GM18508 (cell line): ENCODE measurements around the gene PEX1.
"Not testable (repeated sequence)": the region's sequence is repeated elsewhere in the genome, so short reads cannot be mapped to it uniquely, and the experiment has no call there.

ENCODE experiments used
- ATAC-seq: cut with Tn5 transposase; IDR thresholded peaks from one replicate; pipeline ENCODE4 v1.9.1; 2021; ENCODE audit warnings: moderate number of reproducible peaks; ENCODE audit not compliant: insufficient read depth, unreplicated experiment

Gene PEX1

DNA sequence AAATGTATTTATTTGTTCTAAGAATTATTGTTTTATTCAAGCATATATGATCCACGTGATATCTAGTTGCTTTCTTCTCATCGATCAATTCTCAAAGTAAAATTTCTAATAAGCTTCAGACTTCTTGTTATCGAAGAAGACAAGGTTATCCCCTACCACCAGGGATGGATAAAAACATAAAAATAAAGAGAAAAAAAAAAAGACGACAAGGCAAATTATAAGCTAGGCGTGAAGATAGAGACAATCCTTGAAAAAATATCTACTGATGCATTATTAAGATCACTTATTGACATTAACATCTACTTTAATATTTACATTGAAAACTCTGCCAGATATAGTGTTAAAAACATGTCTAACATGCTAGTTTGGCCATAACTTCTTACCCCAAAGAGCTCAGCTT lies 19.4 kb downstream of the PEX1 start:
- no peak for ATAC-seq

DNA sequence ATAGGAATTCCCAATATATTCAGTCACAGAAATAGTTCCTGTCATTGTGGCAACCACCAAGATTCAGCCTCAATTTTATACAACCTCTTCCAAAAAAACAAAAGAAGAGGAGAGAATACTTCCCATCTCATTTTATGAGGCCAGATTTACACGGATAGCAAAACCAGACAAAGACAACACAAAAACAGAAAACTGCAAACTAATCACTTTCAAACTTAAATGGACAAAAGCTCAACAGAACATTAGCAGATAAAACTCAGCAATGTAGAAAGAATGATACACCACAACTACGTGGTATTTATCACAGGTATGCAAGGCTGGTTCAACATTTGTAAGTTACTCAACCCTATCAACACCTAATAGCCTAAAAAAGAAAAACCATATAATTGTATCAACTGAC lies 22.0 kb downstream of the PEX1 start:
- no peak for ATAC-seq

DNA sequence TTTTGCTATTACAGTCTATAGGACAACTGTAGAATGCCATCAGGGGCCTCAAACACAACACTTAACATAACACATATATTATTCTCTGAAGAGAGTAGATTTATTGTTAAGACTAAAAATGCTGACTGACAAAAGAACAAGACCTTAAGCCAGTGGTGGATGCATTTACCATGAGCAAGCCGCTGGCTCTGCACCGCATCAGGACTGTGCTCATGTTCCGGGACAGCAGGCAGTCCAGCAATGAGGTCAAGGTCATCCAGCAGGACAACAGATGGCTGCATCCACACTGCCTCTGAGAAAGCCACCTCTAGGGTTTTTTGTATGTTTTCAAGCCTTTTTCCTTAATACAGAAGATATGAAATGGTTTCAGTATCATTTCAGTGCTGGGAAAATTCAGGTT lies 23.8 kb downstream of the PEX1 start:
- ATAC-seq = no peak

DNA sequence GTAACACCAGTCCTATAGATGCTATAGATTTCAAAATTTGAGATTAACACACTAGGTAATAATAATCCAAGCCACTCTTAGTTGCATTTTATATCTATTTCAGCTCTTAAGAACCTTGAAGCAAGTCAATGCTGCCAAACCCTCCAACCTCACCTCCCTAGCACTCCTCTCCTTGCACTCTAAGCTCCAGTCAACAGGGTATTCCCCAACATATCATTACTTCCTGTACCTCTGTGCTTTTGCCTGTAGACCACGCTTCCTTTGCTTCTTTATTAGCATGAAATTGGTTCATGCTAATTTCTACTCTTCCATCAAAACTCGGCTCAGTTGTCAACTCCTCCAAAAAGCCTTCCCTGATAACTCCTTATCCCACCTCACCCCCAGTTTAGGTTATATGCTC lies 24.6 kb downstream of the PEX1 start:
- ATAC-seq = no peak

DNA sequence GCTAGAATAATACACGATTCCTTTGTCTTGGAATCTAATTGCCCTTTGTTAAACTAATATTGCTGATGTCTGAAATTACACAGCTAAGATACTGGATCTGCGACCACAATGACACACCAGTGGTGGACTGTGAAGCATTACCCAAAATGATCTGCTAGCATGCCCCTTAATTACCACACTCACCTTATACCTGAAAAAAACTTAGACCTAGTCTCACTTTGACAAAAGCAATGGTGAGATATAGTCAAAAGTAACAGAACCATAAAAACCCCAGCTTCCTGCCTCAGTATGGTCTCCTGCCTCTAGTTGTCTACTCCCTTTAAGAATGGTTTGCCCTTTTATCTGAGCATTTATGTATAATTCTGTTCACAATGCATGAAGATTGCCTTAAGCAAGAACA lies 29.8 kb downstream of the PEX1 start:
- no peak for ATAC-seq

DNA sequence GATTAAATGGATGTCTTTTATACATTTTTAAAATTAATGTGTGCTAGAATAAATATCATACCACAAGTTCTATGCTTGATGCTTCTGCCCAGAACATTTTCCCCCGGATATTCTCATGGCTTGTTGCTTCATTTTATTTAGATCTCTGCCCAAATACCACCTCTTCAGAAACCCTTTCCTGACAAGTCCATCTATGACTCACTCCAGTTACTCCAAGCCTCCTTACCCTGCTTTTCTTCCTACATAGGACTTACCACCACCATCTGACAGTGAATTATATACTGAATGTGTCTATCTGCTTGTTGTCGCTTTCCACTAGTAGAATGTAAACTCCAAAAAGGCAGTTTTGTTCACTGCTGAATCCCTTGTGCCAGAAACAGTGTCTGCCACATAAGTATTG lies 31.4 kb downstream of the PEX1 start:
- ATAC-seq = no peak

DNA sequence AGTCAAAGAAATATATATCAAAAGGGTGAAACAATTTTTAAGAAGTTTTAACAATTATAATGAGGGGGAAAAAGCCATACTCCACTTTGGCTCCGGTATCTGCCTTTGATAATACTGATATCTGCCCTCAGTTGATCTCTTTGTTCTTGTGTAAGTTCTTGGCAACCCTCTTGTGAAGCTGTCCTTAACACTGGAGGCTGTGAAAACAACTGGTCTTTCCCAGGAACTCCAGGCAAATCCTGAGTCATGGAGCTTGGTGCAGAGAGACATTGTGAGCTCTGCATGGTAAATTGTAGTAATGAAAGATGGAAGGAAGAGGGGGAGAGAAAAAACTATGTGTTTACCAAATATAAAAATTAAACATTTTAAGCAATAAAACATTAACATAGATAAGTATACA lies 38.7 kb downstream of the PEX1 start:
- ATAC-seq = no peak

DNA sequence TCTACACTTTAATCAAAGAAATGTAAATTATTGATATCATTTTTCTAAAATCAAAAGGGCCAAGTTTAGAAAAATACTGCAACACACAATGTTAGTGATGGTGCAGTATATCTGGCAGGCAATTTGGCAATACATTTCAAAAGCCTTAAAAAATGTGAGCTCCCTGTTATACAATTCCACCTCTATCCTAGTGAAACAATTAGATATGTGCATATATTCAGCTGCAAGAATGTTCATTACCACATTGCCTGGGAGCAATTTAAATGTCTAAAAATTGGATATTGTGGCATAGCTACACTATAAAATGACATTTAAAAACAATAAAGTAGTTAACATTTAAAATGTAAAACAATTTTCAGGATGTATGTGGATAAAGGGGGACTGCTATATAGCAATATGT lies 40.5 kb downstream of the PEX1 start:
- no peak for ATAC-seq

DNA sequence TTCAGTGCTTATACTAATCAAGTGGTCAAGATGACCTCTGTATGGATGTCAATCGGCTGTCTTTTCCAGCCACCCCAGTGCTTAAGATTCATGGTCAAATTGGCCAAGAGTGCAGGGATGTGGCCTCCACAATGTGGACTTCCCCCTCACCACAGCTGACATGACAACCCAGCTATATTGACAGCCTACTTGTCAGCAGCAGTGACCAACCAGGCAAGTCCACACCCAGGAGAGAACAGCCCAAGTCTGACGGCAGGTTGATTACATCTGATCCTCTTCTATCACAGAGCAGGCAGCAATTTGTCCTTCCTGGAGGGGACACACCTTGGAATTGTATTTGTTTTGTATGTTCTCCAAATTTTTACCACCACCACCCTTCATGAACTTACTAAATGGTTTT lies 42.3 kb downstream of the PEX1 start:
- no peak for ATAC-seq

DNA sequence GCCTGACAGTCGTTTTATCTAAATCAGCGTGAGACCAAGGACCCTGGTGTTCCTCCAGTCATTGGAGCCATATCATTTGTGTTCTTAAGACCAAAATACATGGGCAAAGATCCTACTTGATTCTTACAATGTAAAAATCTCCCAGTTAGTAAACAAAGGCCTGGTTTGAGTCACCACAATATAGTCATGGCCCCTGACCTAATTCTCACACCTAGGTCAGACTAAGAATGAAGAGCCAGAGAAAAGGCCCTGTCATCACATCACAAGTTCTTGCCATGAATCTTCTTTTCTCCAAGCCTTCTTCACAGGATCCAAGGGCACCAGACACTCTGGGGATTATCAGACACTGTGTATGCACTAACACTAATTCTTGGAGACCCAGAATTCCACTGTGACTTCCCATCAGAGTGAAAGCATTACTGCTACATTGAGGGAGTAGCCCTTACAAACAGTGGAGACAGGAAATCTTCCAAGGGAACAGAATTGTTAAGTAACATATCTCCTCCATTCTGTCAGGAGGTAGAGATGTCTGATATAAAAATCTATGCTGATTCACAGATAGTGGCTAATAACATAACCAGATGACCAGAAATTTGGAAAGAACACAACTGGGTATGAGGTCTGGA lies 42.9 kb downstream of the PEX1 start:
- no peak for ATAC-seq

DNA sequence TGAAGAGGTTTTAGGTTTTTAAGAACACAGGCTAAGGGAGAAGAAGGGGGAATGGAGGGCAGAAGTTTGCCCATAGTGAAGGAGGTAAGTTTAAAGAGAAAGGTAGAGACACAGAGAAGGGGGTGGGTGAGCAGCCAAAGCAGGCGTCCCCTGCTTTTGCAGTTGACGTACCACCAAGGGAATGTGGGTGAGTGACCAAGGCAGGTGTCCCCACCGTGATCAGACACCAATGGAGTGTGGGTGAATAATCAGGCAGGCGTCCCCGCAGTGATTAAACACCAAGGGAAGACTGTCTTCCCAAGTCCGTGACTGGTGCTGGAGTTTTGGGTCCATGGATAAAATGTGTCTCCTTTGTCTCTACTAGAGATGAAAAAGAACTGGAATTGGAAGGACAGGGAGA lies 44.1 kb downstream of the PEX1 start:
- ATAC-seq = not testable (repeated sequence)

DNA sequence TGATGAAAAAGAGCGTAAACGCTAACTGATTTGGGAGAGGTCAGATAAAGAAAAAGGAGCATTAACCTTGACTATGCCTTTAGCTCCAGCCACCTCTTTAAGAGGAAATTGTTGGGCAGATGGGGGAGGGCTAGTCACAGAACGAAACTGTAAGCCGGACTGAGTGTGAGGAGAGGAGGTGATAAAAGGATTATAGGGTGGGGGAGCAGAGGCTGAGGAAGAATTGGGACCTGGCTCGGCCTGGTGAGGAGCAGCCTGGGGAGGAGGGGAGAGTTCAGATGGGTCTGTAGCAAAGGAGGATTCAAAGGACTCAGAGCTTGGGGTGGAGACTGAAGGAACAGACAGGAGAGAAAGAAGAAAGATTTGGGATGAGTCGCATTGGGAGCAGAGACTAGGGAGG lies 44.7 kb downstream of the PEX1 start:
- ATAC-seq = not testable (repeated sequence)

DNA sequence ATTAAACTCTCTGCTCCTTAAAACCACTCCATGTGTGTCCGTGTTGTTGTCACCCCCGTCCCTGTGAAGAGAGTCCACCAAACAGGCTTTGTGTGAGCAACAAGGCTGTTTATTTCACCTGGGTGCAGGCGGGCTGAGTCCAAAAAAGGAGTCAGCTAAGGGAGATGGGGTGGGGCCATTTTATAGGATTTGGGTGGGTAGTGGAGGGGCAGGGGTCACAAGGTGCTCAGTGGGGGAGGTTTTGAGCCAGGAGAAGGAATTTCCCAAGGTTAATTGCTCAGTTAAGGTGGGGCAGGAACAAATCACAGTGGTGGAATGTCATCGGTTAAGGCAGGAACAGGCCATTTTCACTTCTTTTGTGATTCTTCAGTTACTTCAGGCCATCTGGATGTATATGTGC lies 49.2 kb downstream of the PEX1 start:
- not testable (repeated sequence) for ATAC-seq

DNA sequence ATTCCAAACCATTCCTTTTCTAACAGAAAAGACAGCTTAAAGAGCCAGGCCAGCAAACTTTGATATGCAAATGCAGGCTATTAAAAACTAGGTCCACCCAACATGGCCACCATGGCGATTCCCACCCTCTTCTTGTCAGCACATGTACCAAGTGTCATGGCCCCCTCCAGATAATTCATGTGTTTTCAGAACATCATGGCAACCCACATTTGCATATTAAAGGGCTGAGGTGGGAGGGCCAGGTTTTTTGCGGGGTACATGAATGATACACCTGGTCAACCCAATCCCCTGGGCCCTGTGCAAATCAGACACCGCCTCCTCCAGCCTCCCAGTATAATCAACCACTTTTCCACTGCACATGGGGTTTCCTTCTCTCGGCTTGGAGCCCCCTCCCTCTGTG lies 49.6 kb downstream of the PEX1 start:
- ATAC-seq = no peak

DNA sequence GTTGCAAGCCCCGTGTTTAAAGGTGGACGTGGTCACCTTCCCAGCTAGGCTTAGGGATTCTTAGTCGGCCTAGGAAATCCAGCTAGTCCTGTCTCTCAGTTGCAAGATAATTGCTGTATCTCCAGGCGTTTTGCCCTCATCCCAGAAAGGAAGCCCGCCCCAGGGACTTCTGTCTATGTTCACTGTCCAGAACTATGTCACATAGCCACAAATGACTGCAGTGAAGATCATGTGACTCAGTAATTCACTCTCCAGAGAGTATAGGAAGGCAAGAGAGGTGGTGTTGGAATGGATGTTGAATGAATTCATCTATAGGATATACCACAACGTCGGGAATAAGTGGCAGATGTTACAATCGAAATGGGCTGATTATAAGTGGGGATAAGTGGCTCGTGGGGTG lies 50.2 kb downstream of the PEX1 start:
- no peak for ATAC-seq

DNA sequence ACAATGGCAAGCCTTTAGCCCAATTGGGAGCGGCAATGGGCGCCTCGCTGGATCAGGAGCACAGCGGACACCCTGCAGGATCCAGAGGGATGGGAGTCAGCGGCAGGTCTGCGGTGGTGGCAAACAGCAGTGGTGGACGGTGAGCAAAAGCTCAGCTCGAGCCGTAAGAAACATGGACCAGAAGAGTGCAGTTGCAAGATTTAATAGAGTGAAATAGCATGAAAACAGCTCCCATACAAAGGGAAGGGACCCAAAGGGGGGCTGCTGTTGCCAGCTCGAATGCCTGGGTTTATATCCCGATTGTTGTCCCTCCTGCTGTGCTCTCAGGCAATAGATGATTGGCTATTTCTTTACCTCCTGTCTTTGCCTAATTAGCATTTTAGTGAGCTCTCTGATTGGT lies 50.6 kb downstream of the PEX1 start, which contains the start of gene ERVW-1:
Gene ERVW-1, minus strand, starts transcription at position 266 of the 400 bp plus-strand sequence. CDS start 7,565 bp downstream, outside the sequence.
- not testable (repeated sequence) for ATAC-seq

DNA sequence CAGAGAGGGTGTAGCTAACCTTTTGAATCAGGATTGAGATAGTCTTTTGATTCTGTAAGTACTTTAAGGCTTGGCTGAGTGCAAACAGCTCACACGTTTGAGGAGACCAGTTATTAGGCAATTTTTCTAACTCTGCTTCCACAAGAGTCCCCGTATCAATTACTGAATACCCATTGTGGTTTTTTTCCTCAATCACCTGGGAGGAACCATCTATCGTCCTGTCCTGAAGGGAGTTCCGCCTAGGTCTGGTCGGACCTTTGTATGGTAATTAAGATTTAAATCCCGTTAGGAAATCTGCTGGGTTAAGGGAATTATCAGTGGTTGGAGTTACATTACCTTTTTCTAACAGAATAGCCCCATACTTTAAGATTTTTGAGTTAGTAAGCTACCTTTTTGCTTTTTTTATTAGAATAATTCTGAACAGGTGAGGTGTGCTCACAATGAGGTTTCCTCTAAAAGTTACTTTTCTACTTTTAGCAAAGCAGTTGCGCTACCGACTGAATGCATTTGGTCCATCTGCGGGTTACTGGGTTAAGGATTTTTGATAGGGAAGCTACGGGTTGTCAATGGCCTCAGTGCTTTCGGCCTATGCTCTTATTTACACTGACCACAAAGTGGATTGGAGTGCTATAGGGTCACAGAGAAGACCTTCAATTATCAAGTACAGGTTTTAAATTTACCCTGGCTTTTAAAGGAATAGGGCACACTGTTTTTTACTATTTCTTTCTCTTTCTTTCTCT lies 52.3 kb downstream of the PEX1 start:
- not testable (repeated sequence) for ATAC-seq

DNA sequence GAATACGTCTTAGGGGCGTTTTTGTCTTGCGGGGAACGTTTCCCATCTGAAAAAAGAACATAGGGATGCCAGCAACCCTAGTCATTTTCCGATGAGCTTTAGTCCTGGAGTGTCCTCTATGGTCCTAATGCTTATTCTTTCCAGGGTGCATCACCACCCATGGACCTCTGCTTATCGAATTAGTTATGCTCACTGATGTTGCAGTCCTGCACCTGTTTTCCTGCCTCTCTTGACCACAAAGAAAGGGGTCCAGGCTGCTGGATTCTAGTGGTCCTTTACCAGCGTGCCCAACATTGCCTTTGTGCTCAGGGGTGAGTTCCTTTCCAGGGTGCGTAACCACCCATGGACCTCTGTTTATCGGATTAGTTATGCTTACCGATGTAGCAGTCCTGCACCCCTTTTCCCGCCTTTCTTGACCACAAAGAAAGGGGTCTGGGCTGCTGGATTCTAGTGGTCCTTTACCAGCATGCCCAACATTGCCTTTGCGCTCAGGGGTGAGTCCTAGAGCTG lies 53.0 kb downstream of the PEX1 start:
- not testable (repeated sequence) for ATAC-seq

DNA sequence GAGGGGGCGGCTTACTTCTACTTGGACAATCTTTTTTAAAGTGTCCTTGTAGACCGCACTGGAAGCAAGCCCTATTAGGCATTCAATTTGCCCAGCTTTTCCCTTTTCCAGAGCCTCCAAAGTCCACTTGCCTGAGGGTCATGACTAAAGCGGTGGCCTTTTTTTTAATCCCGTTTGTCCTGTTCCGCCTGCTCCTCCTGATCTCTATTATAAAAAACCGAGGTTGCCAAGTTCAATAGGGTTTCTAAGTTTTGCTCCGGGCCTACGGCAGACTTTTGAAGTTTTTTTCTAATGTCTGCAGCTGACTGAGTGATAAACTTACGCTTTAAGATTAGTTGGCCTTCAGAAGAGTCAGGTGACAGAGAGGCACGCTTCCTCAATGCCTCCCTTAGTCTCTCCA lies 54.3 kb downstream of the PEX1 start:
- ATAC-seq = not testable (repeated sequence)

DNA sequence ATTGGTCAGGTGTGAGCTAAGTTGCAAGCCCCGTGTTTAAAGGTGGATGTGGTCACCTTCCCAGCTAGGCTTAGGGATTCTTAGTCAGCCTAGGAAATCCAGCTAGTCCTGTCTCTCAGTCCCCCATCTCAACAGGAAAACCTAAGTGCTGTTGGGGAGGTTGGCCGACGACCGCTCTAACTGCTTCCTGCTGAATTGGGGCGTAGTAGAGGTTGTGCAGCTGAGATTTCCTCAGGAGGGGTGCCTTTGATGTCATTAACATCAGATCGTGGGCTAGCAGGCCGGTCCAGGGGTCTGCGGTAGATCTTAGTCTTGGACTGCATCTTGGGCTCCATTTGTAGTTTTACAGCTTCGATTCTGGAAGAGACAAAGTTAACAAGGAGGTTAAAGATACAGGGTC lies 59.7 kb downstream of the PEX1 start:
- ATAC-seq = not testable (repeated sequence)

DNA sequence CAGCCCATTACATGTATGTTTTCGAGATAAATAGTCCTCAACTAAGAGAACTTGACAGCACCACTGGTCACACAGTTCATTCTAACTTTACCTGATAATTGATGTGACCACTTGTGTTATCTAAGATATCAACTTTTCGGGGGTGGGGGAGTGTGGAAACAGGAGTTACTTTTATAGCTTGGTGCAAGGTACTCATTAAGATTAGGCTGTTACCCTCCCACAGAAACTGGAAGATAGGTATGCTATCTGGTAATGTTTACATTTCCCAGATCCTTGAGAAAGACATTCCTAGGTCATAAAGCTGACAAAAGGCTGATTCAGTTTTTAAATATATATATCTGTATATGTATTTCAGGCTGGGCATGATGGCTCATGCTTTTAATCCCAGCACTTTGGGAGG lies 61.6 kb downstream of the PEX1 start:
- ATAC-seq = no peak

DNA sequence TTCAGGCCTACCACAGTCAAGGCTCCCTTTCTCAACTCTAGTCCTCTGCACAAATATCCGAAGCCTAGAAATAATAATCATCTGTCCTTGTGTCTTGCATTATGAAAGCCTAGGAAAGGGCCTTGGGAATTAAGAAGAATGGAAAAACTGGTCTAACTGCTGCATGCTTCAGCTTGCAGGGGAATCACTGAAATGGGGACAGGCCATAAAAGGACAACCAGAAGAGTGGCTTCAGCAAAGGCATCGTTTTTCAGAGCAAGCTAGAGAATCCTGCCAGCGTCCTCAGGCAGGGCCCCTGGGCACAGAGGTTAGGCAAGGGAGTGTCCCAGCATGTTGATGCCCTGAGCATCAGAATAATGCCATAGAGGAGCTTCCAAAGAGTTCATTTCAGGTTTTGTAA lies 63.8 kb downstream of the PEX1 start:
- no peak for ATAC-seq
